CD8-positive, alpha-beta memory T cell (primary cell): Measurements from ENCODE around the gene LRRC73. TPM values are rescaled to one million over a fixed set of nuclear protein-coding genes. Genes with fewer than 3 reads are reported as not detected.
"Not testable (repeated sequence)": the region's sequence is repeated elsewhere in the genome, so short reads cannot be mapped to it uniquely, and the experiment has no call there.

ENCODE experiments used
- CTCF ChIA-PET: fragments of 350-600 bp; sonication (Branson Sonifier 250); formaldehyde crosslinking; loops from one replicate; lab custom pipeline; 2021; ENCODE audit warnings: antibody characterized with exemption; lab: Charles Lee
- POLR2A ChIA-PET: fragments of 350-600 bp; sonication (Branson Sonifier 250); formaldehyde crosslinking; loops from one replicate; lab custom pipeline; 2021; ENCODE audit warnings: antibody characterized with exemption; lab: Charles Lee
- DNase-seq, 5 donors: peaks; one replicate each; pipeline versions ENCODE4 v3.0.0 to v3.0.0-alpha.2; 2020 to 2022; ENCODE audit warnings: mixed read lengths in 1 of 5
- H3K27ac ChIP-seq: one replicate; pipeline ENCODE4 v1.7.0; 2013; ENCODE audit warnings: low read depth, mild to moderate bottlenecking, low read length, moderate library complexity
- H3K27me3 ChIP-seq: 2 replicates; pipeline ENCODE4 v1.7.0; 2013; ENCODE audit warnings: low read length, mild to moderate bottlenecking; ENCODE audit not compliant: insufficient read depth, poor library complexity, severe bottlenecking
- H3K36me3 ChIP-seq: 2 replicates; pipeline ENCODE4 v1.7.0; 2013; ENCODE audit warnings: mild to moderate bottlenecking, low read length, moderate library complexity; ENCODE audit not compliant: insufficient read depth
- H3K4me1 ChIP-seq: 2 replicates; pipeline ENCODE4 v1.7.0; 2013; ENCODE audit warnings: mild to moderate bottlenecking, low read length, moderate library complexity; ENCODE audit not compliant: insufficient read depth
- H3K4me3 ChIP-seq: 2 replicates; pipeline ENCODE4 v1.7.0; 2013; ENCODE audit warnings: mild to moderate bottlenecking, low read length
- H3K9me3 ChIP-seq: 2 replicates; pipeline ENCODE4 v1.7.0; 2013; ENCODE audit warnings: mild to moderate bottlenecking, low read length
- H3K27ac Mint-ChIP-seq, 8 donors: one replicate each; pipeline ENCODE4 v1.8.0; 2020 to 2021; ENCODE audit warnings: mixed read lengths in 8 of 8, mild to moderate bottlenecking in 6 of 8, inconsistent platforms in 3 of 8, moderate library complexity in 3 of 8
- H3K27me3 Mint-ChIP-seq, 2 donors: one replicate each; pipeline ENCODE4 v1.8.0; 2020 to 2021; ENCODE audit warnings: mixed read lengths in 2 of 2, mild to moderate bottlenecking in 1 of 2, moderate library complexity in 1 of 2
- H3K36me3 Mint-ChIP-seq, 3 donors: one replicate each; pipeline ENCODE4 v1.8.0; 2020 to 2021; ENCODE audit warnings: mixed read lengths in 3 of 3, inconsistent platforms in 1 of 3, mild to moderate bottlenecking in 1 of 3
- H3K4me1 Mint-ChIP-seq, 3 donors: one replicate each; pipeline ENCODE4 v1.8.0; 2020 to 2021; ENCODE audit warnings: mixed read lengths in 3 of 3, inconsistent platforms in 1 of 3, mild to moderate bottlenecking in 1 of 3
- H3K4me3 Mint-ChIP-seq, 7 donors: one replicate each; pipeline ENCODE4 v1.8.0; 2020 to 2021; ENCODE audit warnings: mixed read lengths in 7 of 7, mild to moderate bottlenecking in 6 of 7, moderate library complexity in 4 of 7, inconsistent platforms in 2 of 7
- H3K9me3 Mint-ChIP-seq, 5 donors: one replicate each; pipeline ENCODE4 v1.8.0; 2020 to 2022; ENCODE audit warnings: mixed read lengths in 5 of 5, mild to moderate bottlenecking in 3 of 5, moderate library complexity in 2 of 5, inconsistent platforms in 1 of 5
- polyA plus RNA-seq: library from polyadenylated mRNA; unstranded; fragments of 300-500 nt; fragmentation: Illumina TruSeq; gene quantifications from one replicate; pipeline ENCODE4 v1.2.3, GENCODE V29; 2021
- total RNA-seq, 2 experiments: library from RNA; stranded (reverse); gene quantifications; one replicate each; pipeline ENCODE4 v1.2.3, GENCODE V29; 2021

Gene LRRC73
- total RNA-seq = under 1 TPM; 0.11 to 0.13 TPM
- not detected for polyA plus RNA-seq

DNA sequence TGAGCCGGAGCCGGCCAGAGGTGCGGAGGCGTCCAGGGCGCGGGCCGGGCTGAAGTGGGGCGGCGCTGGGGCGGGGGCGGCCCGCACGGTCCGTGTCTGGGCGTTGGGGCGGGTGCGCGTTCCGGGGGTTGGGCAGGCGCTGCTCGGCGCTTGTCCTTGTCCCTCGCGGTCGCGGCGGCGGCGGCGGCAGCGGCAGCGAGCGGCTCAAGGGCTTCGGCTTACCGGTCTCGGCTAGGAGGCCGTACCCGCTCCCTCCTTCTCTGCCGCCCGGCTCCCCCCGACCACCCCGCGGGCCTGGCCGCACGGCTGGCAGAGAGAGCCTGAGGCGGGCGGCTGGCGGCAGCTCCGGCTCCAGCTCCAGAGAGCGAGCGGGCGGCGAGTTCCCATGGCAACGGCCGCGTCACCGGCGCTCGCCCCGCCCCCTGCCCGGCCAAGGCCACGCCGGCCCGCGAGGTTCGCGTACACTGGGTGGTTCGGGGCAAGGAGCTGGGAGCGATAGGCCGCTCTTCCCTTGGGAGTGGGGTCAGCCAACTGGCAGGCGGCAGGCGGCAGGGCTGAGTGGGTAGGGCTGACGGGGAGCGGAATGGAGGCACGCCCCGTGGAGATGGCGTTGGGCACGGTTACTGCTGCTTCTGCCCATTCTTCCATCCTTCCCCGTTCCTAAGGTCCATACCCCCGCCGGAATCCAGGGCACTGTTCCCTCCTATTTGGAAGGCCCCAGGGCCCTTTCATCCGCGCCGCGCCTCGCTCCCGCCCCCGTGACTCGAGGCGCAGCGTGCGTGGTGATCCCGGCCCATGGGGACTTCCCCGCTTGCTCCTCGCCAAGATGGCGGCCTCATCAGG is at the start of gene LRRC73:
TSS of gene LRRC73 (minus strand) at position 363 of the 843 bp plus-strand sequence. CDS start 561 bp downstream, outside the sequence.
- Histone ChIP-seq H3K36me3 (peaks cover 18% of the 10 kb centered on the region), H3K27me3 (peaks cover 10% of the 10 kb centered on the region), H3K4me3 (peak within 1 kb of the TSS; percentile 41), H3K27ac (peak within 1 kb of the TSS; percentile 4), H3K4me1 (peaks cover 24% of the 10 kb centered on the region), H3K9me3 (no peaks in the 10 kb centered on the region)
- peak; percentile 73 to 85 (median 77) for DNase-seq
- Mint-ChIP-seq H3K4me3 (peak within 1 kb of the TSS; percentile 76 to 96 (median 82)), H3K4me1 (peaks cover 30 to 56% (median 37%) of the 10 kb centered on the region in 3 donors), H3K27ac (peak within 1 kb of the TSS; percentile 50 to 92 (median 72)), H3K27me3 (peaks cover 7 to 14% of the 10 kb centered on the region in 2 donors), H3K9me3 (no peaks in the 10 kb centered on the region), H3K36me3 (peaks cover 5 to 49% (median 13%) of the 10 kb centered on the region in 3 donors)
- ChIA-PET CTCF (interaction anchor here (0.6 to 6.6 kb wide), 4 partner anchors 11 to 281 kb away, joined by 3 to 61 read pairs (median 4); partner anchors contain the start of genes DLK2 and DNPH1), POLR2A (interaction anchor here (0.5 to 1.4 kb wide), 7 partner anchors 8 to 496 kb away, joined by 3 to 14 read pairs (median 4); partner anchors contain the start of genes DLK2, KLHDC3 and MEA1)

DNA sequence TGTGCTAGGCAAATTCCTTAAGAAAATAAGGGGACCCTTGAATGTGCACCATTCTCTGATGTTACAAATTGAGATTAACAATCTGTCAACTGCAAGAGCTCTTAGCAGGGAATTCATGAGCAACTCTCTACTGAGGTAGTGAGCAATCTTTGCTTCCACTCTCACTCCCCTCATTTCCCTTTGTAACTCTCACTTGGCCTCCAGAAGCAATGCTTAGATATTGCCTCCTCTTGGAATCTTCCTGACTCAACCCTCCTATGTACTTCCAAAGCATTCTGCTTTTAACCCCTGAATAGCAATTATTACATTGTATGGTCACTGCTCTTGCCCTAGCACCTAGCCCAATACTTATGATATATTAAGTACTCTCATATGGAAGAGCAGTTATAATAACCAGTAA is 49.2 kb upstream of the LRRC73 start:
- Histone ChIP-seq H3K27me3 (no peaks in the 10 kb centered on the region), H3K4me1 (no peaks in the 10 kb centered on the region), H3K36me3 (peaks cover 43% of the 10 kb centered on the region), H3K4me3 (no peak overlapping the region), H3K9me3 (no peaks in the 10 kb centered on the region), H3K27ac (no peak overlapping the region)
- DNase-seq = no peak
- Mint-ChIP-seq H3K9me3 (no peaks in the 10 kb centered on the region), H3K36me3 (peaks cover 11 to 88% (median 13%) of the 10 kb centered on the region in 3 donors), H3K27ac (no peak overlapping the region), H3K4me3 (no peak overlapping the region), H3K27me3 (no peaks in the 10 kb centered on the region), H3K4me1 (no peaks in the 10 kb centered on the region)
- POLR2A ChIA-PET = no interaction called here
- CTCF ChIA-PET = no interaction called here

DNA sequence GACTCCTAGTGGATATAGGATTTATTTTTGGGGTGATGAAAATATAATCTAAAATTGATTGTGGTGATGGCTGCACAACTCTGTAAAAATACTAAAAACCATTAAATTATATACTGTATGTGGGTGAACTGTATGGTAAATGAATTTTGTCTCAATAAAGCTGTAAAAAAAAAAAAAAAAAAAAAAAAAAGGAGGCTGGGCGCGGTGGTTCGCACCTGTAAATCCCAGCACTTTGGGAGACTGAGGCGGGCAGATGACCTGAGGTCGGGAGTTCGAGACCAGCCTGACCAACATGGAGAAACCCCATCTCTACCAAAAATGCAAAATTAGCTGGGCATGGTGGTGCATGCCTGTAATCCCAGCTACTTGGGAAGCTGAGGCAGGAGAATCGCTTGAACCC is 47.5 kb upstream of the LRRC73 start:
- DNase-seq, POLR2A ChIA-PET, H3K27ac ChIP-seq, CTCF ChIA-PET, H3K9me3 ChIP-seq, H3K4me3 ChIP-seq, H3K4me1 ChIP-seq, H3K27me3 Mint-ChIP-seq, H3K27me3 ChIP-seq, H3K4me3 Mint-ChIP-seq, H3K4me1 Mint-ChIP-seq, H3K9me3 Mint-ChIP-seq: not testable (repeated sequence)
- H3K27ac Mint-ChIP-seq = peak overlapping the region in 1 of 8 donors; percentile 34
- peaks cover 18 to 89% (median 21%) of the 10 kb centered on the region in 3 donors for H3K36me3 Mint-ChIP-seq
- H3K36me3 ChIP-seq = peaks cover 47% of the 10 kb centered on the region

DNA sequence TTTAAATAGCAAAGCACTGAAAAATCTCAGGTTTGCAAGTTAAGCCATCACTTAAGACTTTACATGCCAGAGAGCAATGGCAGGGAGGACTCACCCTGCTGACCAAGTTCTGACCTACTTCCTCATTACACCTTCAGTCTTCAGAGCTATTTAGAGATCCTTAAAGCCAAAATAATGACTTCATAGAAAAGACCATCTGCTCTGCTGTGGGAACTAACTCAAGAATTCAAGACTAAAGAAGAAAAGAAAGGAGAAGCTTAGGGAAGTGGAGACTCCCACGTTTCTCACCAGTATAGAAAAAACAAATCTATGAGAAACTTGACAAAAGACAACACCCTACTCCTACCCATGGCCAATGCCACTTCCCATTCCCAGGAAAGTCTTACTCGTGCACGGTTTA is 37.1 kb upstream of the LRRC73 start:
- CTCF ChIA-PET = no interaction called here
- Histone ChIP-seq H3K4me3 (no peak overlapping the region), H3K27me3 (no peaks in the 10 kb centered on the region), H3K36me3 (peaks cover 47% of the 10 kb centered on the region), H3K9me3 (no peaks in the 10 kb centered on the region), H3K4me1 (no peaks in the 10 kb centered on the region), H3K27ac (no peak overlapping the region)
- Mint-ChIP-seq H3K4me1 (peaks cover 3 to 8% (median 8%) of the 10 kb centered on the region in 3 donors), H3K4me3 (no peak overlapping the region), H3K27me3 (no peaks in the 10 kb centered on the region), H3K9me3 (no peaks in the 10 kb centered on the region), H3K36me3 (peaks cover 14 to 84% (median 34%) of the 10 kb centered on the region in 3 donors), H3K27ac (peak overlapping the region in 4 of 8 donors; percentile 20 to 48 (median 32))
- POLR2A ChIA-PET = no interaction called here
- no peak for DNase-seq

DNA sequence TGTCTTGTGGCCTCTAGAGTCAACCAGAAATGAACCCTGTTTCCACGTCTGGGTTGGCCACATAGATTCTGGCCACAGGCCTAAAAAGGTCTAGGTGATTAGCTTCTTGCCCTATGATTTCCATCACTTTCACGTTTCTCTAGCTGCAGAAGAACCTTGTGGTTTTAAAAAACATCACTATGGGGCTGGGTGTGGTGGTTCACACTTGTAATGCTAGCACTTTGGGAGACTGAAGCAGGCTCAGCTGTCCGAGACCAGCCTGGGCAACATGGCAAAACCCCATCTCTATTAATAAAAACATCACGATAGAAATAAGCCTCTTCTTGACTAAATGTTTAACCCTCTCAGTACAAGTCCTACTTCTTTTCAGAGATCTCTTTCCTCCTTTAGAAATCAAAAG is 34.3 kb upstream of the LRRC73 start:
- Mint-ChIP-seq H3K4me1 (peaks cover 3 to 8% (median 6%) of the 10 kb centered on the region in 3 donors), H3K9me3 (no peaks in the 10 kb centered on the region), H3K27me3 (no peaks in the 10 kb centered on the region), H3K27ac (peak overlapping the region in 4 of 8 donors; percentile 7 to 89 (median 71)), H3K4me3 (peak overlapping the region in 1 of 7 donors; percentile 15), H3K36me3 (peaks cover 7 to 78% (median 29%) of the 10 kb centered on the region in 3 donors)
- no peak overlapping the region for H3K4me3 ChIP-seq
- no peaks in the 10 kb centered on the region for H3K27me3 ChIP-seq
- DNase-seq = no peak
- peaks cover 32% of the 10 kb centered on the region for H3K36me3 ChIP-seq
- POLR2A ChIA-PET = no interaction called here
- H3K27ac ChIP-seq = no peak overlapping the region
- CTCF ChIA-PET = no interaction called here
- no peaks in the 10 kb centered on the region for H3K9me3 ChIP-seq
- H3K4me1 ChIP-seq = no peaks in the 10 kb centered on the region

GRCh38 chr6:43541774-43542471 is 31.8 kb upstream of the LRRC73 start:
- H3K36me3 ChIP-seq = peaks cover 14% of the 10 kb centered on the region
- H3K27me3 ChIP-seq = no peaks in the 10 kb centered on the region
- Mint-ChIP-seq H3K27ac (peak overlapping the region in 3 of 8 donors; percentile 29 to 68 (median 50)), H3K27me3 (peaks cover 0 to 1% of the 10 kb centered on the region in 2 donors), H3K4me1 (peaks cover 3 to 8% (median 8%) of the 10 kb centered on the region in 3 donors), H3K9me3 (no peaks in the 10 kb centered on the region), H3K4me3 (no peak overlapping the region), H3K36me3 (peaks cover 4 to 76% (median 20%) of the 10 kb centered on the region in 3 donors)
- no peak for DNase-seq
- H3K27ac ChIP-seq = no peak overlapping the region
- no peak overlapping the region for H3K4me3 ChIP-seq
- POLR2A ChIA-PET = no interaction called here
- no peaks in the 10 kb centered on the region for H3K9me3 ChIP-seq
- CTCF ChIA-PET = interaction anchor here (1.2 kb wide), 1 partner anchor 22 kb away, joined by 3 read pairs; no protein-coding TSS in a partner anchor
- H3K4me1 ChIP-seq = no peaks in the 10 kb centered on the region

DNA sequence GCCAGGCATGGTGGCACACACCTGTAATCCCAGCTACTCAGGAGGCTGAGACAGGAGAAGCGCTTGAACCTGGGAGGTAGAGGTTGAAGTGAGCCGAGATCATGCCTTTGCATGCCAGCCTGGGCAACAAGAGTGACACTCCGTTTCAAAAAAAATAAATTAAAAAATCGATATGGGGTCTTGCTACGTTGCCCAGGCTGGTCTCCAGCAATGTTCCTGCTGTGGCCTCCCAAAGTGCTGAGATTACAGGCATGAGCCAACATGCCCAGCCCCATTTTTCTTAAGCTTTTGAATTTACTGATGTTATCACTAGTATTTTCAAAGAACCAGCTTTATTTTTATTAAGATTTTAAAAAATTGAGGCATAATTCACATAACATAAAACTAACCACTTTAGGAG is 30.4 kb upstream of the LRRC73 start:
- H3K4me1 ChIP-seq = no peaks in the 10 kb centered on the region
- Mint-ChIP-seq H3K4me3 (no peak overlapping the region), H3K9me3 (no peaks in the 10 kb centered on the region), H3K27me3 (peaks cover 0 to 1% of the 10 kb centered on the region in 2 donors), H3K27ac (no peak overlapping the region), H3K36me3 (peaks cover 0 to 67% (median 12%) of the 10 kb centered on the region in 3 donors), H3K4me1 (peaks cover 3 to 8% (median 8%) of the 10 kb centered on the region in 3 donors)
- CTCF ChIA-PET = no interaction called here
- no peak for DNase-seq
- no peaks in the 10 kb centered on the region for H3K9me3 ChIP-seq
- H3K4me3 ChIP-seq = no peak overlapping the region
- no peak overlapping the region for H3K27ac ChIP-seq
- H3K27me3 ChIP-seq = no peaks in the 10 kb centered on the region
- H3K36me3 ChIP-seq = peaks cover 3% of the 10 kb centered on the region
- POLR2A ChIA-PET = no interaction called here
